ENCODE results near the gene TCERG1L.

DNA sequence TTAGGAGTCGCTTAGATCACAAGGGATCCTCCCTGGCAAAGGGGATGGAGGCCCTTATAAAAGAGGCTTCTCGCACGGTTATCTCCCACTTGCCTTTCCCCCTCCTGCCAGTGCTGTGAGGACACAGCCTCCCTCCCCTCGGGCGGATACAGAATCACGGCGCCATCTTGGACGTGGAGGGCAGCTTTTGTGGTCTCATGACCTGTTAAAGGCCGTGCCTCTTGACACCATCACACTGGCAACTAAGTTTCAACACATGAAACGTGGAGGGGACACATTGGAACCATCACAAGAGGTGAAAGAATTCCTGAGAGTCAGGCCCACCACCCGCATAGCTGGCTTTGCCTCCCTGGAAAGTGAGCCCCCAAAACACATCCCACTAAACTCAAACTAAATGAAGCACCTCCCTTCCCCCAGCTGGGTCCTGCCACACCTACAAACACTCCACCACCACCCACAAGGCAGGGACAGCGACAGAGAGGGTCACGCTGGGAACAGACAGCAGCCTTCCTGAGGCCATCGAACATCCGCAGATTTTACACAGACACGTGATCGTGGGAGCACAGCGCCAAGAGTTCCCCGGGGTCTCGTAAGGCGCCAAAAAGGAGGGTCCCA, 110.6 kb downstream of the TCERG1L start:
- TF ChIP-seq CTCF (IDR thresholded peaks at IDR 0.05; ENCODE audit: poor library complexity, severe bottlenecking) = no peak
- TF ChIP-seq TAF1 (IDR thresholded peaks at IDR 0.05; ENCODE audit: low read depth) = no peak
- TF ChIP-seq EP300 (conservative IDR thresholded peaks at IDR 0.05; ENCODE audit: poor library complexity, severe bottlenecking) = no peak
- TF ChIP-seq, protein P1, sequence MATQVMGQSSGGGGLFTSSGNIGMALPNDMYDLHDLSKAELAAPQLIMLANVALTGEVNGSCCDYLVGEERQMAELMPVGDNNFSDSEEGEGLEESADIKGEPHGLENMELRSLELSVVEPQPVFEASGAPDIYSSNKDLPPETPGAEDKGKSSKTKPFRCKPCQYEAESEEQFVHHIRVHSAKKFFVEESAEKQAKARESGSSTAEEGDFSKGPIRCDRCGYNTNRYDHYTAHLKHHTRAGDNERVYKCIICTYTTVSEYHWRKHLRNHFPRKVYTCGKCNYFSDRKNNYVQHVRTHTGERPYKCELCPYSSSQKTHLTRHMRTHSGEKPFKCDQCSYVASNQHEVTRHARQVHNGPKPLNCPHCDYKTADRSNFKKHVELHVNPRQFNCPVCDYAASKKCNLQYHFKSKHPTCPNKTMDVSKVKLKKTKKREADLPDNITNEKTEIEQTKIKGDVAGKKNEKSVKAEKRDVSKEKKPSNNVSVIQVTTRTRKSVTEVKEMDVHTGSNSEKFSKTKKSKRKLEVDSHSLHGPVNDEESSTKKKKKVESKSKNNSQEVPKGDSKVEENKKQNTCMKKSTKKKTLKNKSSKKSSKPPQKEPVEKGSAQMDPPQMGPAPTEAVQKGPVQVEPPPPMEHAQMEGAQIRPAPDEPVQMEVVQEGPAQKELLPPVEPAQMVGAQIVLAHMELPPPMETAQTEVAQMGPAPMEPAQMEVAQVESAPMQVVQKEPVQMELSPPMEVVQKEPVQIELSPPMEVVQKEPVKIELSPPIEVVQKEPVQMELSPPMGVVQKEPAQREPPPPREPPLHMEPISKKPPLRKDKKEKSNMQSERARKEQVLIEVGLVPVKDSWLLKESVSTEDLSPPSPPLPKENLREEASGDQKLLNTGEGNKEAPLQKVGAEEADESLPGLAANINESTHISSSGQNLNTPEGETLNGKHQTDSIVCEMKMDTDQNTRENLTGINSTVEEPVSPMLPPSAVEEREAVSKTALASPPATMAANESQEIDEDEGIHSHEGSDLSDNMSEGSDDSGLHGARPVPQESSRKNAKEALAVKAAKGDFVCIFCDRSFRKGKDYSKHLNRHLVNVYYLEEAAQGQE (IDR thresholded peaks at IDR 0.05; ENCODE audit: borderline replicate concordance) = no peak
- TF ChIP-seq RAD21 (conservative IDR thresholded peaks at IDR 0.05) = no peak
- no peak for TF ChIP-seq EZH2 (IDR thresholded peaks at IDR 0.05; ENCODE audit: borderline replicate concordance, insufficient read depth, low read length, poor library complexity, severe bottlenecking)
